ENCODE data around the gene IFT172. TPM values are rescaled to one million over a fixed set of nuclear protein-coding genes. Genes with fewer than 3 reads are reported as not detected.

The IFT172 gene
- total RNA-seq, 4 donors from 2014 or later = 30.9 to 56.8 (median 43.7) TPM

DNA sequence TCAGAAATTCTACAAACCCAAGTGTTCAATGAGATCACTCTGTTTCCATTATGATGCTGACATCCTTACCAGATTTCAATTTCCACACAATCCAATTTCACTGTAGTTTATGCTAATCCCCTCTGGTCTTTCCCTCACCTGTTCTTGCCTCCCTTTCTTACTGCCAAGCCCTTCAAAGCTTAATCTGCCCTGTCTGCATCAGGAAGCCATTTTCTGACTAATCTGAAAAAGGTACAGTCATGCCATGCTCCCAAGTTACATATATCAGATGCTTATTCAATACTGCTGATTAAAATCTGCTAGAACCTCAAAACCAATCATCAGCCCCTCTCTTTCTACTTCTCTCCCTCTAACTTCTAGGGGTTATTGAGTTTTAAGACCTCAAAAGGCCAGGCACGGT lies 38.4 kb downstream of the IFT172 start:
- no peak overlapping the region for H3K27ac ChIP-seq
- TF ChIP-seq POLR2A (IDR thresholded peaks at IDR 0.05) = no peak
- TF ChIP-seq, protein P1, sequence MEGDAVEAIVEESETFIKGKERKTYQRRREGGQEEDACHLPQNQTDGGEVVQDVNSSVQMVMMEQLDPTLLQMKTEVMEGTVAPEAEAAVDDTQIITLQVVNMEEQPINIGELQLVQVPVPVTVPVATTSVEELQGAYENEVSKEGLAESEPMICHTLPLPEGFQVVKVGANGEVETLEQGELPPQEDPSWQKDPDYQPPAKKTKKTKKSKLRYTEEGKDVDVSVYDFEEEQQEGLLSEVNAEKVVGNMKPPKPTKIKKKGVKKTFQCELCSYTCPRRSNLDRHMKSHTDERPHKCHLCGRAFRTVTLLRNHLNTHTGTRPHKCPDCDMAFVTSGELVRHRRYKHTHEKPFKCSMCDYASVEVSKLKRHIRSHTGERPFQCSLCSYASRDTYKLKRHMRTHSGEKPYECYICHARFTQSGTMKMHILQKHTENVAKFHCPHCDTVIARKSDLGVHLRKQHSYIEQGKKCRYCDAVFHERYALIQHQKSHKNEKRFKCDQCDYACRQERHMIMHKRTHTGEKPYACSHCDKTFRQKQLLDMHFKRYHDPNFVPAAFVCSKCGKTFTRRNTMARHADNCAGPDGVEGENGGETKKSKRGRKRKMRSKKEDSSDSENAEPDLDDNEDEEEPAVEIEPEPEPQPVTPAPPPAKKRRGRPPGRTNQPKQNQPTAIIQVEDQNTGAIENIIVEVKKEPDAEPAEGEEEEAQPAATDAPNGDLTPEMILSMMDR (IDR thresholded peaks at IDR 0.05) = no peak
- H3K36me3 ChIP-seq = peaks cover 45 to 53% of the 10 kb centered on the region in 2 donors
- no peak overlapping the region for H3K4me3 ChIP-seq (replicated peaks in 1 of 3)
- DNase-seq = no peak
- H3K4me1 ChIP-seq = no peaks in the 10 kb centered on the region
- H3K27me3 ChIP-seq = no peaks in the 10 kb centered on the region
- intact Hi-C loops (cut with DNase I) = no loop called here
- WGBS, 2 donors = 100% methylated on average over 1 of the region's 1 CpG
- no peaks in the 10 kb centered on the region for H3K9me3 ChIP-seq

- Histone ChIP-seq H3K36me3 (peaks cover 34 to 39% of the 10 kb centered on the region in 2 donors), H3K27me3 (no peaks in the 10 kb centered on the region), H3K9me3 (no peaks in the 10 kb centered on the region), H3K27ac (no peak overlapping the region), H3K4me3 (replicated peaks in 1 of 3) (no peak overlapping the region), H3K4me1 (no peaks in the 10 kb centered on the region)
- 56 to 72% methylated on average over 3 of the region's 3 CpGs for WGBS, 2 donors
- no peak for DNase-seq
- TF ChIP-seq, protein P1 (IDR thresholded peaks at IDR 0.05) = no peak
- no peak for TF ChIP-seq POLR2A (IDR thresholded peaks at IDR 0.05)
- intact Hi-C loops (cut with DNase I) = no loop called here
Observed at GRCh38 chr2:27448381-27448780, 41.2 kb downstream of the IFT172 start.

DNA sequence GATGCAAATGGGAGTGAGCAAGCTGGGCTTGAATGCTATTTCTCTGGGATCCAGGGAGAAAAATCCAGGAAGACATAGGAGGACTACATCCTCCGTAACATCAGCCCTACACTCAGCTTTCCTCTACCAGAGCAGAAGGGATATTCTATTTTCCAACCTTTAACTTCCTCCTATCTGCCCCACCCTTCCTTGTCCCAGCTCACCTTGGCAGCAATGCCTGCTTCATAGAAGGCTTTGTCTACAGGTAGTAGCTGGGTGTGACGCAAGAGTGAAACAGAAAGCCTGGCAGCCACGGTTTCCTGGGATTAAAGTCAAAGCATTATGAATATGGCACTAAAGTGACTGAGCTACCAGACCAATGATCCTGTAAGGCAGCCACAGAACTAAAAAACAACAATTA lies 43.5 kb downstream of the IFT172 start:
- Histone ChIP-seq H3K4me3 (replicated peaks in 1 of 3) (no peak overlapping the region), H3K36me3 (peaks cover 31 to 37% of the 10 kb centered on the region in 2 donors), H3K27ac (no peak overlapping the region), H3K27me3 (no peaks in the 10 kb centered on the region), H3K4me1 (peaks cover 0 to 9% of the 10 kb centered on the region in 2 donors), H3K9me3 (no peaks in the 10 kb centered on the region)
- no peak for DNase-seq
- TF ChIP-seq POLR2A (IDR thresholded peaks at IDR 0.05) = no peak
- TF ChIP-seq, protein P1 (IDR thresholded peaks at IDR 0.05) = no peak
- intact Hi-C loops (cut with DNase I) = no loop called here
- WGBS, 2 donors = 84 to 92% methylated on average over 3 of the region's 3 CpGs

GRCh38 chr2:27445615-27446014 lies 43.9 kb downstream of the IFT172 start:
- no peak for DNase-seq

GRCh38 chr2:27445155-27445554 lies 44.4 kb downstream of the IFT172 start:
- H3K27ac ChIP-seq = no peak overlapping the region
- TF ChIP-seq, protein P1 (IDR thresholded peaks at IDR 0.05) = no peak
- no peak for TF ChIP-seq POLR2A (IDR thresholded peaks at IDR 0.05)
- H3K36me3 ChIP-seq = peaks cover 33 to 43% of the 10 kb centered on the region in 2 donors
- intact Hi-C loops (cut with DNase I) = no loop called here
- no peak overlapping the region for H3K4me3 ChIP-seq (replicated peaks in 1 of 3)
- H3K4me1 ChIP-seq = peaks cover 0 to 9% of the 10 kb centered on the region in 2 donors
- H3K27me3 ChIP-seq = no peaks in the 10 kb centered on the region
- WGBS, 2 donors = 96 to 97% methylated on average over 8 of the region's 8 CpGs
- H3K9me3 ChIP-seq = no peaks in the 10 kb centered on the region
- DNase-seq = no peak

More at GRCh38 chr2:27445615-27446014, 43.9 kb downstream of the IFT172 start:
- no peak for TF ChIP-seq POLR2A (IDR thresholded peaks at IDR 0.05)
- TF ChIP-seq, protein P1 (IDR thresholded peaks at IDR 0.05) = no peak
- Histone ChIP-seq H3K36me3 (peaks cover 31 to 41% of the 10 kb centered on the region in 2 donors), H3K27ac (no peak overlapping the region), H3K9me3 (no peaks in the 10 kb centered on the region), H3K4me1 (peaks cover 0 to 9% of the 10 kb centered on the region in 2 donors), H3K4me3 (replicated peaks in 1 of 3) (no peak overlapping the region), H3K27me3 (no peaks in the 10 kb centered on the region)
- 94 to 96% methylated on average over 8 of the region's 8 CpGs for WGBS, 2 donors
- intact Hi-C loops (cut with DNase I) = no loop called here

All from thyroid gland (tissue), 4 donors.